Tibial artery (tissue), 4 donors: ENCODE data around the gene OR2F1.

Experiments used
- DNase-seq, 2 donors: peaks; one replicate each; pipeline ENCODE4 v3.0.0-alpha.2; 2019
- H3K27ac ChIP-seq, 2 donors: fragments of 200-600 bp; sonication (generic) in 1 of 2; 1 replicate in 1 of 2; 2 replicates in 1 of 2; pipeline ENCODE4 v1.5.1; 2018 to 2019; ENCODE audit warnings: mild to moderate bottlenecking in 1 of 2
- H3K27me3 ChIP-seq, 2 donors: fragments of 200-600 bp; sonication (generic) in 1 of 2; one replicate each; pipeline versions ENCODE4 v1.5.1 to v1.6.0; 2016 to 2019
- H3K36me3 ChIP-seq, 3 donors: fragments of 200-600 bp; sonication (generic) in 2 of 3; one replicate each; pipeline ENCODE4 v1.5.1; 2016 to 2019; ENCODE audit warnings: mild to moderate bottlenecking in 2 of 3
- H3K4me1 ChIP-seq, 4 donors: fragments of 200-600 bp; sonication (generic) in 2 of 4; 1 replicate in 3 of 4; 2 replicates in 1 of 4; pipeline ENCODE4 v1.5.1; 2016 to 2019
- H3K4me3 ChIP-seq, 2 donors: fragments of 200-600 bp; sonication (generic) in 1 of 2; 1 replicate in 1 of 2; 2 replicates in 1 of 2; pipeline ENCODE4 v1.5.1; 2018 to 2019; ENCODE audit warnings: mild to moderate bottlenecking in 2 of 2
- H3K9me3 ChIP-seq, 3 donors: fragments of 200-600 bp; sonication (generic) in 1 of 3; one replicate each; pipeline ENCODE4 v1.5.1; 2016 to 2019
- CTCF ChIP-seq, 2 experiments: fragments of 200-600 bp in 1 of 2; fragments of 450-650 bp in 1 of 2; IDR thresholded peaks; one replicate each; pipeline ENCODE4 v1.5.1; 2017 to 2019; ENCODE audit warnings: antibody characterized with exemption in 2 of 2, mild to moderate bottlenecking in 1 of 2, moderate library complexity in 1 of 2
- intact Hi-C: fragments of 100-400 bp; cut with DNase I; formaldehyde crosslinking; loops from one replicate; pipeline ENCODE4 v1.15.0; 2023; ENCODE audit warnings: low total_unique reads

OR2F1 gene

GRCh38 chr7:144011458-144012230 lies 57.0 kb downstream of the OR2F1 start:
- TF ChIP-seq CTCF (IDR thresholded peaks at IDR 0.05): no peak
- no peak for DNase-seq
- Histone ChIP-seq H3K4me3 (no peak overlapping the region), H3K9me3 (no peaks in the 10 kb centered on the region), H3K4me1 (no peaks in the 10 kb centered on the region), H3K27ac (no peak overlapping the region), H3K36me3 (no peaks in the 10 kb centered on the region), H3K27me3 (no peaks in the 10 kb centered on the region)
- intact Hi-C loops: no loop called here
